ENCODE measurements around the gene PRKAG1. TPM values are rescaled to one million over a fixed set of nuclear protein-coding genes. Genes with fewer than 3 reads are reported as not detected.

PRKAG1 gene
- total and polyA plus RNA-seq, 2 donors (not counting 1 experiment from before 2014, with no cell fraction given) = 28.5 to 60.0 TPM

GRCh38 chr12:49066120-49066519 is 47.5 kb upstream of the PRKAG1 start:
- Histone ChIP-seq H3K4me1 (ENCODE audit: control insufficient read depth in 2 of 2, insufficient read depth in 2 of 2, low read length in 2 of 2) (peaks cover 14 to 21% of the 10 kb centered on the region in 2 donors), H3K79me2 (ENCODE audit: control insufficient read depth, insufficient read depth, low read length) (peaks cover 17% of the 10 kb centered on the region), H3K27ac (ENCODE audit: low read length in 2 of 2) (no peak overlapping the region), H2AFZ (ENCODE audit: insufficient read depth, low read depth, low read length, poor library complexity, severe bottlenecking) (no peak overlapping the region), H3K9me3 (ENCODE audit: control extremely low read depth in 1 of 3, control insufficient read depth in 2 of 3, insufficient read depth in 1 of 3, low read length in 2 of 3) (no peaks in the 10 kb centered on the region), H3K4me3 (ENCODE audit: control extremely low read depth in 1 of 5, extremely low read depth in 1 of 5, insufficient read depth in 1 of 5, low read depth in 2 of 5, low read length in 4 of 5) (no peak overlapping the region), H3K27me3 (replicated peaks in 1 of 4; ENCODE audit: control extremely low read depth in 1 of 4, control insufficient read depth in 3 of 4, insufficient read depth in 4 of 4, low read length in 3 of 4) (no peaks in the 10 kb centered on the region), H3K4me2 (replicated peaks; ENCODE audit: low read depth, low read length, poor library complexity, severe bottlenecking) (no peak overlapping the region), H3K9ac (ENCODE audit: low read length) (no peak overlapping the region), H3K36me3 (replicated peaks in 1 of 2; ENCODE audit: control extremely low read depth in 1 of 2, control insufficient read depth in 1 of 2, extremely low read depth in 1 of 2, insufficient read depth in 2 of 2, low read length in 1 of 2) (peaks cover 0 to 7% of the 10 kb centered on the region in 2 experiments), H4K20me1 (ENCODE audit: control insufficient read depth, insufficient read depth, low read length, poor library complexity, severe bottlenecking) (no peaks in the 10 kb centered on the region)
- intact Hi-C loops (cut with micrococcal nuclease) = loop anchor here (10.0 kb wide), 1 partner anchor 351 kb away; the partner anchor contains the start of gene CCNT1
- TF ChIP-seq, protein P1, sequence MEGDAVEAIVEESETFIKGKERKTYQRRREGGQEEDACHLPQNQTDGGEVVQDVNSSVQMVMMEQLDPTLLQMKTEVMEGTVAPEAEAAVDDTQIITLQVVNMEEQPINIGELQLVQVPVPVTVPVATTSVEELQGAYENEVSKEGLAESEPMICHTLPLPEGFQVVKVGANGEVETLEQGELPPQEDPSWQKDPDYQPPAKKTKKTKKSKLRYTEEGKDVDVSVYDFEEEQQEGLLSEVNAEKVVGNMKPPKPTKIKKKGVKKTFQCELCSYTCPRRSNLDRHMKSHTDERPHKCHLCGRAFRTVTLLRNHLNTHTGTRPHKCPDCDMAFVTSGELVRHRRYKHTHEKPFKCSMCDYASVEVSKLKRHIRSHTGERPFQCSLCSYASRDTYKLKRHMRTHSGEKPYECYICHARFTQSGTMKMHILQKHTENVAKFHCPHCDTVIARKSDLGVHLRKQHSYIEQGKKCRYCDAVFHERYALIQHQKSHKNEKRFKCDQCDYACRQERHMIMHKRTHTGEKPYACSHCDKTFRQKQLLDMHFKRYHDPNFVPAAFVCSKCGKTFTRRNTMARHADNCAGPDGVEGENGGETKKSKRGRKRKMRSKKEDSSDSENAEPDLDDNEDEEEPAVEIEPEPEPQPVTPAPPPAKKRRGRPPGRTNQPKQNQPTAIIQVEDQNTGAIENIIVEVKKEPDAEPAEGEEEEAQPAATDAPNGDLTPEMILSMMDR (IDR thresholded peaks at IDR 0.05) = no peak
- TF ChIP-seq EZH2 (IDR thresholded peaks at IDR 0.05; ENCODE audit: borderline replicate concordance, insufficient read depth, low read depth, low read length, poor library complexity, severe bottlenecking) = no peak
- no peak for DNase-seq
- no peaks in the 10 kb centered on the region for H3K9me3 Mint-ChIP-seq (ENCODE audit: insufficient read depth)
- 95% methylated on average over 4 of the region's 4 CpGs for WGBS (ENCODE audit: insufficient coverage)
- H3K4me3 Mint-ChIP-seq = no peak overlapping the region
- CTCF ChIA-PET = interaction anchor here (0.7 to 11.4 kb wide), 10 partner anchors 7 to 218 kb away, joined by 3 to 199 read pairs (median 10); partner anchors contain the start of genes DHH and TUBA1A
- no peaks in the 10 kb centered on the region for H3K27me3 Mint-ChIP-seq
- H3K4me1 Mint-ChIP-seq = peaks cover 28% of the 10 kb centered on the region
- ATAC-seq (ENCODE audit: low read depth) = no peak
- POLR2A ChIA-PET = interaction anchor here (0.5 kb wide), 1 partner anchor 97 kb away, joined by 4 read pairs; no protein-coding TSS in a partner anchor
- H3K27ac Mint-ChIP-seq = no peak overlapping the region

DNA sequence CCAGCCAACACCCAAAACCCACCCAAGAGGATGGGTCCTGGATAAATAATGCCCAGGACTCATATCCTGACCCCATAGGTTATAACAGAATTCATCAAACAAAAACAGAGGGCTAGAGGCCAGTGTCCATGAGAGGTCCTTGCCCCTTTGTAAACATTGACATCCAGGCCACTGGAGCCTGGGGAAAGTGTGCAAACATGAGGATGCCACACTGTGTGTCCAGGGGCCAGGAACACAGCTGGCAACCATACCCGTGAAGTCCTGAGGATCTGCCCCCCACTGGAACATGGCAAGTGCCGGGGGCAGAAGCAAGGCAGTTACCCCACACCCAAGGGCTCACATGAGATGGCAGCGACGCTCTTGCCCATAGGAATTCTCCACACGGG is 46.2 kb upstream of the PRKAG1 start:
- no peak overlapping the region for H3K27ac Mint-ChIP-seq
- CTCF ChIA-PET = interaction anchor here (0.6 to 11.4 kb wide), 32 partner anchors 8 to 541 kb away, joined by 3 to 199 read pairs (median 4); partner anchors contain the start of genes DHH, FAM186B, LMBR1L and TUBA1B

More for the DNA sequence above, 46.2 kb upstream of the PRKAG1 start:
- no peak overlapping the region for H3K4me3 ChIP-seq (ENCODE audit: control extremely low read depth in 1 of 5, extremely low read depth in 1 of 5, insufficient read depth in 1 of 5, low read depth in 2 of 5, low read length in 4 of 5)
- H3K27me3 Mint-ChIP-seq = no peaks in the 10 kb centered on the region
- DNase-seq = no peak
- no peak overlapping the region for H3K9ac ChIP-seq (ENCODE audit: low read length)
- peaks cover 31% of the 10 kb centered on the region for H3K79me2 ChIP-seq (ENCODE audit: control insufficient read depth, insufficient read depth, low read length)
- H3K4me1 Mint-ChIP-seq = peaks cover 24% of the 10 kb centered on the region
- H3K4me1 ChIP-seq (ENCODE audit: control insufficient read depth in 2 of 2, insufficient read depth in 2 of 2, low read length in 2 of 2) = peaks cover 13 to 19% of the 10 kb centered on the region in 2 donors
- POLR2A ChIA-PET = interaction anchor here (0.8 kb wide), 1 partner anchor 171 kb away, joined by 6 read pairs; no protein-coding TSS in a partner anchor
- no peaks in the 10 kb centered on the region for H3K27me3 ChIP-seq (replicated peaks in 1 of 4; ENCODE audit: control extremely low read depth in 1 of 4, control insufficient read depth in 3 of 4, insufficient read depth in 4 of 4, low read length in 3 of 4)
- H3K9me3 ChIP-seq (ENCODE audit: control extremely low read depth in 1 of 3, control insufficient read depth in 2 of 3, insufficient read depth in 1 of 3, low read length in 2 of 3) = no peaks in the 10 kb centered on the region
- peaks cover 0 to 7% of the 10 kb centered on the region in 2 experiments for H3K36me3 ChIP-seq (replicated peaks in 1 of 2; ENCODE audit: control extremely low read depth in 1 of 2, control insufficient read depth in 1 of 2, extremely low read depth in 1 of 2, insufficient read depth in 2 of 2, low read length in 1 of 2)
- peaks cover under 1% of the 10 kb centered on the region for H4K20me1 ChIP-seq (ENCODE audit: control insufficient read depth, insufficient read depth, low read length, poor library complexity, severe bottlenecking)
- ATAC-seq (ENCODE audit: low read depth) = no peak
- H3K9me3 Mint-ChIP-seq (ENCODE audit: insufficient read depth) = no peaks in the 10 kb centered on the region
- H2AFZ ChIP-seq (ENCODE audit: insufficient read depth, low read depth, low read length, poor library complexity, severe bottlenecking) = no peak overlapping the region
- intact Hi-C loops (cut with micrococcal nuclease) = loop anchor here (1.0 to 10.0 kb wide), 4 partner anchors 28 to 350 kb away; partner anchors contain the start of gene CCNT1
- TF ChIP-seq, protein P1 (IDR thresholded peaks at IDR 0.05) = no peak
- TF ChIP-seq EZH2 (IDR thresholded peaks at IDR 0.05; ENCODE audit: borderline replicate concordance, insufficient read depth, low read depth, low read length, poor library complexity, severe bottlenecking) = no peak
- H3K4me3 Mint-ChIP-seq = no peak overlapping the region
- 86% methylated on average over 1 of the region's 5 CpGs for WGBS (ENCODE audit: insufficient coverage)
- H3K27ac ChIP-seq (ENCODE audit: low read length in 2 of 2) = no peak overlapping the region
- H3K4me2 ChIP-seq (replicated peaks; ENCODE audit: low read depth, low read length, poor library complexity, severe bottlenecking) = no peak overlapping the region

All from B cell (primary cell).